Muscle of arm (tissue), 12 donors: ENCODE data around the gene WDHD1. TPM values are rescaled to one million over a fixed set of nuclear protein-coding genes. Genes with fewer than 3 reads are reported as not detected.
"Not testable (repeated sequence)": the region's sequence is repeated elsewhere in the genome, so short reads cannot be mapped to it uniquely, and the experiment has no call there.

ENCODE experiments used
- DNase-seq: peaks from one replicate; pipeline ENCODE4 v3.0.0-alpha.2; 2013
- polyA plus RNA-seq, 12 donors: library from polyadenylated mRNA; unstranded; fragments of 120-200 nt; gene quantifications; one replicate each; pipeline ENCODE4 v1.2.1, GENCODE V29; 2013; ENCODE audit not compliant: insufficient read length in 12 of 12

WDHD1 gene
- polyA plus RNA-seq, 12 donors: 5.4 to 18.4 (median 9.9) TPM; not detected in 1

DNA sequence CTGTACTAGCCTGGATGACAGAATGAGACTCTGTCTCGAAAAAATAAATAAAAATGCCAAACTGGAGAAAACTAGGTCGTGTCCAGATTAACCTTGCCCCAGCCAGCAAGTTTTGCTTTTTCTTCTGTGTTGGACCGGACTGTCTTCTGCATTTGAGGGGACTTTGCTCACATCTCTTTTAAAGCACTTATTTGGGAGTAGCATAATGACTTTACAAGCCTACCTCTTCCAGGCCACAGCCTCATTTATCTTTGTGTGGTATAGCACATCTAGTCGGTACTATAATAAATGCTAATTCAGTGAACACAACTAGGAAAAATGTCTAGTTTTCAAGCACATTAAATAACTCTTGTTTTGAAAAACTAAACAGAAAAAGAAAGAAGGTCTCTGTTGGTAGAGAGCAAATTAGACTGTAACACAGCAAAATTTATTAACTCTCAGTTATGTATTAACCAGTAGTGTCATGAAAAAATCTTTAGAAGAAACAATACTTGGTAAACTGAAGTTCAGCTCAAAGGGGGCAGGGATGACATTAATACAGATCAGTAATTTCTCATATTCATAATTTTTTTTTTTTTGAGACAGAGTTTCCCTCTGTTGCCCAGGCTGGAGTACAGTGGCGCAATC, 52.0 kb downstream of the WDHD1 start:
- DNase-seq: no peak

DNA sequence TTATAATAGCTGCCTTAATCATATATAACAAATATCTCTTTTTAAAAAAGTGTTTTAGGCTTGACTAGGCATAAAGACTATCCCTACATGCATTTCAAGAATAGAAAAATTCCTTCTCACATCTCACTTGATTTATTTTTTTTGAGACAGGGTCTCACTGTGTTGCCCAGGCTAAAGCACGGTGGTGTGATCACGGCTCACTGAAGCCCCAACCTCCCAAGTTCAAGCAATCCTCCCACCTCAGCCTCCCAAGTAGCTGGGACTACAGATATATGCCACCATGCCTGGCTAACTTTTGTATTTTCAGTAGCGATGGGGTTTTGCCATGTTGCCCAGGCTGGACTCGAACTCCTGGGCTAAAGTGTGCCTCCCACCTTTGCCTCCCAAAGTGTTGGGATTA, 59.4 kb downstream of the WDHD1 start:
- DNase-seq: no peak

- no peak for DNase-seq
Observed at GRCh38 chr14:54955143-54955542, 71.8 kb downstream of the WDHD1 start.

DNA sequence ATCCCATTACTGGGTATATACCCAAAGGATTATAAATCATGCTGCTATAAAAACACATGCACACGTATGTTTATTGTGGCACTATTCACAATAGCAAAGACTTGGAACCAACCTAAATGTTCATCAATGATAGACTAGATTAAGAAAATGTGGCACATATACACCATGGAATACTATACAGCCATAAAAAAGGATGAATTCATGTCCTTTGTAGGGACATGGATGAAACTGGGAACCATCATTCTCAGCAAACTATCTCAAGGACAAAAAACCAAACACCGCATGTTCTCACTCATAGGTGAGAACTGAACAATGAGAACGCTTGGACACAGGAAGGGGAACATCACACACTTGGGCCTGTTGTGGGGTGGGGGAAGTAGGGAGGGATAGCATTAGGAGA, 73.3 kb downstream of the WDHD1 start:
- DNase-seq: not testable (repeated sequence)

DNA sequence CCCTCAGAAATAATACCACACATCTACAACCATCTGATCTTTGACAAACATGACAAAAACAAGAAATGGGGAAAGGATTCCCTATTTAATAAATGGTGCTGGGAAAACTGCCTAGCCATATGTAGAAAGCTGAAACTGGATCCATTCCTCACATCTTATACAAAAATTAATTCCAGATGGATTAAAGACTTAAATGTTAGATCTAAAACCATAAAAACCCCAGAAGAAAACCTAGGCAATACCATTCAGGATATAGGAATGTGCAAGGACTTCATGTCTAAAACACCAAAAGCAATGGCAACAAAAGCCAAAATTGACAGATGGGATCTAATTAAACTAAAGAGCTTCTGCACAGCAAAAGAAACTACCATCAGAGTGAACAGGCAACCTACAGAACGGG, 74.1 kb downstream of the WDHD1 start:
- not testable (repeated sequence) for DNase-seq

DNA sequence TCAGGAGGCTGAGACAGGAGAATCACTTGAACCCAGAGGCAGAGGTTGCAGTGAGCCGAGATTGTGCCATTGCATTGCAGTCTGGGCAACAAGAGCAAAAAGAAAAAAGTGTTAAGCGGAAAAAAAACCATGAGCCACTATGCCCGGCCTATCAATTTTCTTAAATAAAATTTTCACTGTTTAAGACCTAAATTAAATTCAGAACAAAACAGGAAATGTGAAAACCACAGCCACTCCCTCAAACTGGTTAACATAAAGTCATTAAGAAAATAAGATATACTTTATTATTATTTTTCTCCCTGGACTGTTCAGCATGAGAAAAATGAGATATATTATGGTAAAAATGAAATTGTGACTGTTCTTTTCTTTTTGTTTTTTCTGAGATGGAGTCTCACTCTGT, 79.7 kb downstream of the WDHD1 start:
- no peak for DNase-seq

DNA sequence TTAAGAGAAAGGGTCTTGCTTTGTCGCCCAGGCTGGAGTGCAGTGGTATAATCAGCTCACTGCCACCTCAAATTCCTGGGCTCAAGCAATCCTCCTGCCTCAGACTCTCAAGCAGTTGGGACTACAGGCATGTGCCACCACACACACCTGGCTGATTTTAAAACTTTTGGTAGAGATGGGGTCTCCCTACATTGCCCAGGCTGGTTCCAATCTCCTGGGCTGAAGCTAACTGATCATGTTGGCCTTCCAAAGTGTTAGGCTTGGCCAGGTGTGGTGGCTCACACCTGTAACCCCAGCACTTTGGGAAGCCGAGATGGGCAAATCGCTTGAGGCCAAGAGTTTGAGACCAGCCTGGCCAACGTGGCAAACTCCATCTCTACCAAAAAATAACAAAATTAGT, 80.4 kb downstream of the WDHD1 start:
- DNase-seq: no peak

DNA sequence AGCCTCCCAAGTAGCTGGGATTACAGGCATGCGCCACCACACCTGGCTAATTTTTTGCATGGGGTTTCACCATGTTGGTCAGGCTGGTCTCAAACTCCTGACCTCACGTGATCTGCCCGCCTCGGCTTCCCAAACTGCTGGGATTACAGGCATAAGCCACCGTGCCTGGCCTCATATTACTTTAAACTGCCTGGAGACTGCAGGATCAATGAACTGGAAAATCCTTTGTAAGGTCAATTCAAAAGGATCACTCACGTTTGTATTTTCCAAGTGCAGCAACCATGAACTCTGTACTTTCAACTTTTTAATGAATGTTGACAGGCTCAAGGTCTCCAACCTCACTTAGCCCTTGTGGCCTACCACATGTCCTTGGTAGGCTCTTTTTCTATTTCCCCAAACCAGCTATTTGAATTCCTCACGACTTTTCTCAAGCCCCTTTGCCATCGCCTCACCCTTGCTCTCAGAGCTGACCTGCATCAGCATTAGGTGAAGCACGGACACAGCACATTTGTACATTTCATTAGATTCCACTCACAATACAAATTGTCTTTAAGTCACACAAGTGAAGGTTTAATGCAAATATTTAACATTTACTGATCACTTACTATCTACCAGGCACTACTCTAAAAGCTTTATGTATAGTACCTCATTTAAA, 82.0 kb downstream of the WDHD1 start:
- no peak for DNase-seq

GRCh38 chr14:54942913-54943312, 84.0 kb downstream of the WDHD1 start:
- DNase-seq: no peak

GRCh38 chr14:54936816-54937215, 90.1 kb downstream of the WDHD1 start:
- no peak for DNase-seq

DNA sequence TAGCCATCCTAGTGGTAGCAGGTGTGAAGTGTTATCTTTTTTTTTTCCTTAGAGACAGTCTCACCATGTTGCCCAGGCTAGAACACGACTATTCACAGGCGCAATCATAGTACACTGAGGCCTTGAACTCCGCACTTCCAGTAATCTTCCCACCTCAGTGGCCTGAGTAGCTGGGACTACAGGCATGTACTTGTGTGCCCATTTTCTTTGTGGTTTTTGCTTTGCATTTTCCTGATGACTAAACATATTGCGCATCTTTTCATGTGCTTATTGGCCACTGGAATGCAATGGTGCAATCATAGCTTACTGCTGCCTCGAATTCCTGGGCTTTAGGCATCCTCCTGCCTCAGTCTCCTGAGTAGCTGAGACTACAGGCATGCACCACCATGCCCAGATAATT, 90.9 kb downstream of the WDHD1 start:
- no peak for DNase-seq

- DNase-seq: no peak
Observed at GRCh38 chr14:54935100-54935499, 91.8 kb downstream of the WDHD1 start.

- DNase-seq: no peak
Observed at GRCh38 chr14:54933006-54933405, 93.9 kb downstream of the WDHD1 start.

DNA sequence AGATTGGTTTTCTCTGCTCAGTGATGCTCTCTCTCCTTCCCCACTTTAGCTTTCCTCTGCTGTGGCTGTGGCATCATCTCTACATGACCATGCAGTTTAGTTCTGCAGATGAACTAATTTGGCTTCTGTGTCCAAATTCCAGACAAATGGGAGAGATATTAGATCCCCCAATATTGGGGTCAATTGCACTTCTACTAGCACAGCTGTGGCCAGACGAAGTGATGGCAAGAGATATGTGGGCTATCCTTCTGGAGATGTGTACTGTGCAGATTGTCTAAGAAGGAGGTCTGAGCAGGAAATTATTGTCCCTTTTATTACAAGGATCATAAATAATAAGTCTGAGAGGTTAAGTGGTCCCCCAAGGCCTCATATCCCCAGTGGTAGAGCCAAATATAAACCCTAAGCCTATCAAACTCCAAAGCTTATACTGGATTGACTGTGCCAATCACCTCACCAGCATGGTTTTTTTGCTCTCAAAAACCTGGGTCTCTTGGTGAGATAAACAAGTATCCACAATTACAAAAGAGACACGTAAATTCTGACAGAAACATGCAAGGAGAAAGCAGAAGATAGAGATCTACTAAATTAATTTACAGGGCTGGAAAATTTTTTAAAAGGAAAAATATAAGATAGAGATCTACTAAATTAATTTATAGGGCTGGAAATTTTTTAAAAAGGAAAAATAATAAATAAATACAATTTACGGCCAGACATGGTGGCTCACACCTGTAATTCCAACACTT, 95.1 kb downstream of the WDHD1 start:
- DNase-seq: no peak

GRCh38 chr14:54931101-54931500, 95.8 kb downstream of the WDHD1 start:
- no peak for DNase-seq

- DNase-seq: no peak
Observed at GRCh38 chr14:54929556-54929955, 97.3 kb downstream of the WDHD1 start.

DNA sequence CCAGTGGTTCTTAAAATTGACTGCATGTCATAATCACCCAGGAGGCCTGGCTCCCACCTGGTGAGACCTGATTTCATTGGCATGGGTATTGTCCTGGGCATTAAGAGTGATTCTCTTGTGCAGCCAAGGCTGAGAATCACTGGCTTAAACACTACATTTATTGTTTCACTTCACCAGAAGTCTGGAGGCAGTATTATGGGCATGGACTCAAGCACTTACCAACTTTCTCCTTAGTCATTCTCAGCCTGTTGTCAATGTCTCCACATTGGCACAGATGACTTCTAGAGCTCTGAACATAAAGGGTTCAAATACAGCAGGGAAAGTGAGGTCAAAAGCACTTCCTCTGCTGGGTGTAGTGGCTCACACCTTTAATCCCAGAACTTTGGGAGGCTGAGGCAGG, 98.7 kb downstream of the WDHD1 start:
- no peak for DNase-seq

DNA sequence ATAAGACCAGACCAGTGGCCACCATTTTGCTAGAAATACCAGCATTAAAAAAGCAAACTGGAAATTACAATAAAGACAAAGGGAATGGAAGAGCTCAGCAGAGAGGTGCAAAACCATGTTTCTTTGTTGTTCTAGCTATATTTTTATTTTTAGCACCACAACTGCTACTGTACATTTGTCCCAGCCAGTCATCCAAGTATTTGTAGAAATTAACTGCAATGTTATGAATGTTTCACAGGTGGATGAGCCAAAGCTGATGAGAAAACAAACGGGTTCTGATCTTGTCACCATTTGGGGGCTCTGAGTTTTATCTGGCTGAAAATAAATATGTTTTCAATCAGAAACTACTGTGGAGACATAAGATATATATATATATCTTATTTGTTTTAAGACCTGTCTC, 99.3 kb downstream of the WDHD1 start:
- no peak for DNase-seq

- DNase-seq: not testable (repeated sequence)
Observed at GRCh38 chr14:54926570-54926969, 100.3 kb downstream of the WDHD1 start.

GRCh38 chr14:54922598-54922997, 104.3 kb downstream of the WDHD1 start:
- DNase-seq: no peak

DNA sequence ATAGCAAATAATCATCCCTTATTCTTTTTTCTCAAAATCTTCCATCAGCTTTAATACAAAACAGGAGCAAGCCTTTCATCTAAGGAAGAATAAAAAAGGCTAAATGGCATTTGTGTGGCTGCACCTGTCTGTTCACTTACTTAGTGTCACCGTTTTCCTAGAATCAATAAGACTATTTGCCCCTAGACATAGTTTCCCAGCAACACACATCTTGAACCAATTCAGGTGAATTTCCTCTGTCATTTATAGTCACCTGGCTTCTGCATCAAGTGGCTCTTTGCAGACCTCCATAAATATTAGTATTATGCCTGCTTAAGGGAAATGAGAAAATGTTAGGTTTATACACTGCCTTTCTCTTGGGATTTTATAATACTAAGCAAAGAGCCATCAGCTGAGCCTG, 106.8 kb downstream of the WDHD1 start:
- no peak for DNase-seq

GRCh38 chr14:54919330-54919729, 107.6 kb downstream of the WDHD1 start:
- DNase-seq: no peak

- DNase-seq: no peak
Observed at GRCh38 chr14:54918427-54918826, 108.5 kb downstream of the WDHD1 start.
